PC-9 (cell line): ENCODE data around the gene NTM.

ENCODE experiments used
- CTCF ChIP-seq: fragments of 200-600 bp; sonication (generic); conservative IDR thresholded peaks from 2 replicates; pipeline ENCODE4 v1.6.1; 2017; ENCODE audit warnings: mixed run types, antibody characterized with exemption, mild to moderate bottlenecking, moderate library complexity
- EZH2 ChIP-seq: fragments of 200-600 bp; sonication (generic); IDR thresholded peaks from 2 replicates; pipeline ENCODE4 v1.8.0; 2017; ENCODE audit warnings: antibody characterized with exemption, low read depth

- TF ChIP-seq CTCF (no peak), EZH2 (no peak)
Observed at GRCh38 chr11:131685906-131686305, 315.5 kb downstream of the NTM start.
